Inflammatory macrophage treated with lipopolysaccharide for 1 hour (primary cell): Measurements from ENCODE around the gene TTC39C.
A peak's percentile ranks its signal among the peaks of the same experiment; 100 is the strongest.
"Not testable (repeated sequence)": the region's sequence is repeated elsewhere in the genome, so short reads cannot be mapped to it uniquely, and the experiment has no call there.

Experiments used
- DNase-seq, 2 donors: peaks; one replicate each; pipeline ENCODE4 v3.0.0-alpha.2; 2020 to 2022

Gene TTC39C

DNA sequence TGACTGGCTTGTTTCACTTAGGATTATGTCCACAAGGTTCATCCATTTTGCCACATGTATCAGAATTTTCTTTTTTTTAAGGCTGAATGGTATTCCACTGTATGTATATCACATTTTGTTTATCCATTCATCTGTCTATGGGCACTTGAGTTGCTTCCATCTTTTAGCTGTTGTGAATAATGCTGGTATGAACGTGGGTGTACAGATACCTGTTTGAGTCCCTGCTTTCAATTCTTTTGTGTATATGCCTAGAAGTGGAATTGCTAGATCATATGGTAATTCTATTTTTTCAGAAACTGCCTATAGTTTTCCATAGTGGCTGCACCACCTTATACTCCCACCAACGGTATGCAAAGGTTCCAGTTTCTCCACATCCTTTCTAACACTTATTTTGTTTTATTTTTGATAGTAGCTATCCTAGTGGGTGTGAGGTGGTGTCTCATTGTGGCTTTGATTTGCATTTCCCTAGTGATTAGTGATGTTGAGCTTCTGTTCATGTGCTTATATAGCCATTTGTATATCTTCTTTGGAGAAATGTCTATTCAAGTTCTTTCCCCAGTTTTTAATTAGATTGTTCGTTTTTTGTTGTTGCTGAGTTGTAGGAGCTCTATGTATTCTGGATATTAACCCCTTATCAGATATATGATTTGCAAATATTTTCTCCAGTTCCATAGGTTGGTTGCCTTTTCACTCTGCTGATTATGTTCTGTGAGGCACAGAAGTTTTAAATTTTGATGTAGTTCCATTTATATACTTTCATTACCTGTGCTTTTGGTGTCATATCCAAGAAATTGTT is 40.7 kb downstream of the TTC39C start:
- no peak for DNase-seq

DNA sequence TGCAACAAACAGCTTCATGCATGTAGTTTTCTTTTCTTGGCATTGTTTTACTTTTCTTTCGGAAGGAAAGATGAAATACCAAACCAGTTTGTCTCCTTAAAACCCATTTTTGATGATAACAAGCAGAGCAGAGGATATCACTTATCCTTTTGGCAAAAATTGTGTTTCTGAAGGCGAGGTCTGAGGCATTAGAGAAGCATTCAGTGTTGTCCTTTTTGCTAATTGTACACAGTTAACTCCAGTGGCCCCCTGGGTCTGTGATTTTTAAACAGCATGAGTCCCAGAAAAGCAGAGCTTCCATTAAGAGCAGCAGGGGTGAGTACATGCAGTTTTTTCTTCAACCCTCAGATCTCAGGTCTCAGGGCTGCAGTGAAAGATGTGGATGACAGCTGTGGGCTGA is 41.3 kb downstream of the TTC39C start:
- no peak for DNase-seq

- no peak for DNase-seq
These were observed 42.0 kb downstream of the TTC39C start for GRCh38 chr18:24056506-24056905.

DNA sequence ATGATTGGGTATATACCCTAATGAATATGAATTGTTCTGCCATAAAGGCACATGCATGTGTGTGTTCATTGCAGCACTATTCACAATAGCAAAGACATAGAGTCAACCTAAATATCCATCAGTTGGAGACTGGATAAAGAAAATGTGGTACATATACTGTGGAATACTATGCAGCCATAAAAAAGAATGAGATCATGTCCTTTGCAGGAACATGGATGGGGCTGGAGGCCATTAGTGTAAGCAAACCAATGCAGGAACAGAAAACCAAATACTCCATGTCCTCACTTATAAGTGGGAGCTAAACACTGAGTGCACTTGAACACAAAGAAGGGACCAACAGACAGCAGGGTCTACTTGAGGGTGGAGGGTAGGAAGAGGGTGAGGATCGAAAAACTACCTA is 43.2 kb downstream of the TTC39C start:
- no peak for DNase-seq

DNA sequence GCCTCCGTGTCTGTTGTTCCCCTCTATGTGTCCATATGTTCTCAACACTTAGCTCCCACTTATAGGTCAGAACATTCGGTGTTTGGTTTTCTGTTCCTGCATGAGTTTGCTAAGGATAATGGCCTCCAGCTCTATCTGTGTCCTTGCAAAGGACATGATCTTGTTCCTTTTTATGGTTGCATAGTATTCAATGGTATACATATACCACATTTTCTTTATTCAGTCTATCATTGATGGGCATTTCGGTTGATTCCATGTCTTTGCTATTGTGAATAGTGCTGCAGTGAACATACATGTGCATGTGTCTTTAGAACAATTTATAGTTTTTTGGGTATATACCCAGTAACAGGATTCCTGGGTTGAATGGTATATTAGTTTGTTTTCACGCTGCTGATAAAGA is 44.8 kb downstream of the TTC39C start:
- DNase-seq: not testable (repeated sequence)

- no peak for DNase-seq
These were observed 46.1 kb downstream of the TTC39C start for GRCh38 chr18:24060644-24061043.

- DNase-seq: no peak
These were observed 48.7 kb downstream of the TTC39C start for GRCh38 chr18:24063121-24063731.

GRCh38 chr18:24064391-24065100 is 50.0 kb downstream of the TTC39C start:
- DNase-seq: peak; percentile 23 to 53

DNA sequence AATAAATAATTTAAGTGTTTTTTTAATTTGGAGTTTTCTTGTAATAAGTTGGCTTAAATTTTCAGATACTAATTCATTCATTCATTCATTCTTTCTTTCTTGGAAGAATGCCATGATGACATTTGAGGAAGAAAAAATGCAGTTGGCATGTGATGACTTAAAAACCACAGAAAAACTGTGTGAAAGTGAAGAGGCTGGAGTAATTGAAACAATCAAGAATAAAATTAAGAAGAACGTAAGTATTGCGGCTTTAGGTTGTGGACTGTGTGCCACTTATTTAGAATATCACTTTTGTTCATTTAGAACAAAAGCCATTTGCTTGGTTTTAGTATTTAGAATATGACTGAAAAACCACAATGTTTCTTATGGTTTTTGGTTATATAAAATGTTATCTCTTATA is 51.4 kb downstream of the TTC39C start:
- DNase-seq: peak in 1 of 2 donors; percentile 20

- no peak for DNase-seq
These were observed 54.6 kb downstream of the TTC39C start for GRCh38 chr18:24068945-24069693.

DNA sequence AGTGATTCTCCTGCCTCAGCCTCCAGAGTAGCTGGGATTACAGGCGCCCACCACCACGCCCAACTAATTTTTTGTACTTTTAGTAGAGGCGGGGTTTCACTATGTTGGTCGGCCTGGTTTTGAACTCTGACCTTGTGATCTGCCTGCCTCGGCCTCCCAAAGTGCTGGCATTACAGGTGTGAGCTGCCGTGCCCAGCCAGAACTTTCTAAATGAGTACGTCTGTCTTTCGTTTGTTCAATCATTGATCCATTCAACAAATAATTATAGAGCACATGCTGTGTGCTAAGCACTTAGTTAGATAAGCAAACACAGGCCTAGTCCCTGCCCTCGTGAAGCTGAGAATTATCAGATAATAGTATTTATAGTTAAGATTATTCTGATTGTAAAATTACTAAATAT is 56.5 kb downstream of the TTC39C start:
- DNase-seq: no peak

- no peak for DNase-seq
These were observed 57.2 kb downstream of the TTC39C start for GRCh38 chr18:24071779-24072178.

- DNase-seq: no peak
These were observed 58.2 kb downstream of the TTC39C start for GRCh38 chr18:24072743-24073142.

DNA sequence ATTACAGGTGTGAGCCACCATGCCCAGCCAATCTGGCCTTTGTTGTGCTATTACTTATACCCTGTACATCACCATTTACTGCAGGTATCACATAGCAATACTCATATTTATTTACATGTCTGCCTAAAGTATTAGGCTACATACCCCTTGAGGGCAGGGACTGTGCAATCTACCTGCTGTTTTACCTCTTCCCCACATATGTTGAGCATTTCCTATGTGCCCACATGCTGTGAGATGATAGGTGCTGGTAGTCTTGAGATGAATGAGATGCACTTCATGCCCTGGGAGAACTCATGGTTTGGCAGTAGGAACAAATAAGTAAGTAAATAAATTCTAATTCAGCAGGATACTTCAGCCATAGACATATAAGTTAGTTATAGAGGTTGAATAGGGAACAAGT is 59.2 kb downstream of the TTC39C start:
- DNase-seq: no peak

- not testable (repeated sequence) for DNase-seq
These were observed 60.2 kb downstream of the TTC39C start for GRCh38 chr18:24074757-24075156.

DNA sequence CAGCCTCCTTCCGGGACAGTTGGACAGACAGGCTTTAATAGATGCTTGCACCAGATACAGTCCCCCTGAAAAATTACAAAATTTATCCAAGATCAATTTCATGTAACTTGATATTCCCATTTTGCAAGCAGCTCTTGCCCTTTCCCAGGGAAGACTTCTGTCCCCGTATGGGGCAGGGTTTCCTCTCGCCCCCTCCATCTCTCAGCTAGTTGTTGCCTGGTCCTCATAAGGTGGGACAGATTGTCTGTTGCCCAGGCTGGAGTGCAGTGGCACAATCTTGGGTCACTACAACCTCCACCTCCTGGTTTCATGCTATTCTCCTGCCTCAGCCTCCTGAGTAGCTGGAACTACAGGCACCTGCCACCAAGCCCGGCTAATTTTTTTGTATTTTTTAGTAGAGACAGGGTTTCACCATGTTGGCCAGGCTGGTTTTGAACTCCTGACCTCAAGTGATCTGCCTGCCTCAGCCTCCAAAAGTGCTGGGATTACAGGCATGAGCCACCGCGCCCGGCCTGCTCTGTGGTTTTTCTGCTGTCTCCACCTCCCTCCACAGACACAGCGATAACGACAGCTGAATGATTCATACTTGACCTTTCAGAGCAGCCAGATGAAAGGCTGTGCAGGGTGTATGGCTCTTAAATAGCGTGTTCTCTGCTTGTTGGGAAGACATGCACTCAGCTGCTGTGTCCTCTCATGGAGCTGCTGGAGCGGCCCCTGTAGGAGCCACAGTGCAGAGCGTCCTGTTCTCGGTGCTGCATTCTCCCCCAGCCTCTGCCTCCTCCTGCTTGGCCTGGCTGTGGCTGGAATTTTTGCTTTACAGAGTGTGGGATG is 61.4 kb downstream of the TTC39C start:
- DNase-seq: peak; percentile 36 to 48

DNA sequence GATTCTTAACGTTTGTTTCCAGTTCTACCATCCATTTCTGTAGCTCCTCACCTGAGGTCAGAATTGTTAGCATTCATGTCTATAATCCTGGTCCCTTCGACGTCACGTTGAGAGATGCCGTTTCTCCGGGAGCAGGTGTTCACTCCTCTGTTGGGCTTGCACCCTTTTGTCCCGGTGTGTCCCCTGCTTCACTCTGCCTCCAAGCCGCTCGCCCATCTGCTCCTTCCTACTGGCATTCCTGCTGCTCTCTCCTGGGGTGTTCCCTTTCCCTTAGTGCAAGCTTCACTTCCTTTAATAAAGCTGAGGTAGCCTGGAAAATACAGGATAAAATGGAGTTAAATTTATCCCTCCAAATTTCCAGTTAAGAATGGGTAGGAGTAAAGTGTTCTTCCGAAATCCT is 62.4 kb downstream of the TTC39C start:
- DNase-seq: no peak

DNA sequence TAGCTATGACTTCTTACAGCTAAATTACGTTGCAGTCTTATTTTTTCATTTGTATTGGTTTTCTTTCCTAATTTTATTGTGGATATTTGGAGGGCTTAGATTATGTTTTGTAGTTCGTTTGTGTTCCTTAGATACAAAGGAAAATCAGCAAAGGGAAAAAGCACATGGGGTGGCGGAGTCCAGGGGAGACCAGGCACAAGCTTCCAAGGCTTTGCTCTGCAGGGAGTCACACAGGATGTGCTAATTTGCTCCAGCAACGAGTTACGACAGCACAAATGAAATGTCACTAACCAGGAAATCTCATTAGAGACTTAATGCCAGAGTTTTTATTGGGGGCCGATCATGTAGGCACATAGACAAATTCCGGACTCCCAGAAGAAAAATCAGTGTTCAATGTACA is 63.8 kb downstream of the TTC39C start:
- DNase-seq: no peak

GRCh38 chr18:24080861-24081260 is 66.3 kb downstream of the TTC39C start:
- DNase-seq: no peak

DNA sequence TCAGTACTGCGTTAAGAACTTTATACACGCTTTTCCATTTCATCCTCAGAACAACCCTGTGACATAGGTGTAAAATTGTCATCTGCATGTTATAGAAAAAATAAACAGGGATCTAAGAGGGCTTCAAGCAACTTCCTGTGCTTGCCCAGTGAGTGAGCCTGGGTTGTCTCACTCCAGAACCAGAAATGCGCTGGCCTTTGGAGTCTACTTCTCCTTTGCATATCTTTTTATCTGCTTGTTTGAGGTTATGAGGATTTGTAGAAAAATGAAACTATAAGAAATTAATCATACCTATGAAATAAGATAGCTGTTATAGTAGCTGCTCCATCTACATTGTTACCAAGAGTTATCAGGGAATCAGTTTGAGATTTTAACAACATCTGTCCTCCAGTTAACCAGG is 69.0 kb downstream of the TTC39C start:
- no peak for DNase-seq

DNA sequence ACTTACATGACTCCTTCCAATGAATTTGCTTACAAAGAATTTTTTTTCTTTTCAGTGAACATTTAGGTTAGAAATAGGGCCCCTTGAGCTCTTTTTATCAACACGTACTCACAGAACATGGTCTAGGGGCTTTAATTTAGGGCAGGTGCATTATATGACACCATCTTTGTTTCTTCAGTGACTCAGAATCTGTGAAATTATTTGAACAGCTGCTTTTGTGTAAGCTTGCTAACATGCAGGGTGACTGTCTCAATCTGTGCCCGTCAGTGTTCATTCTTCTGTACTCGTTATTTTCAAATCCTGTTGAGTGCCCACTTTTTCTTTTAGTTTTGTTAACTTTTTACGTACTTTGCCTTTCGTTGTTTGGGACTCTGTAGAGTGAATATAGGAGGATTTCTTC is 71.5 kb downstream of the TTC39C start:
- no peak for DNase-seq

DNA sequence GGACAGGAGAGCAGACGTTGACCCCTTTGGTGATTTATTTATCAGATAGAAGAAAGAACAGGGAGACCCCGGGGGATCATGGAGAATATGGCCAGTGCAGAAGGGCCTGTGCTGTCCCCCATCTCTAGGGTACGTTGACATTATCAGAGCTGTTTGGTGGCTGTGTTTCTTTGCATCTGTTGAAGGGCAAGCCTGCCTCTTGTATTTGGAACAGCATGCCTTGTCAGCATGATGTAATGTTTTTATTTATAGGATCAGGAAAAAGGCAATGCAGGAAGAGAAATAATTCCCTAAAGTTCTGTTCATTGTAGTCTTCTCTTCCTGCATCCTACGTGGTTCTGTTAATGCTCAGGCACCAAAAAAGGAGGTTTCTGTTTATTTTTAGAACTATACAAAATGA is 74.5 kb downstream of the TTC39C start:
- no peak for DNase-seq
